Adrenal gland (tissue), 12 donors: Measurements from ENCODE around the gene PPP1R9B. TPM values are rescaled to one million over a fixed set of nuclear protein-coding genes. Genes with fewer than 3 reads are reported as not detected.

Experiments
- DNase-seq, 7 donors: peaks; one replicate each; pipeline ENCODE4 v3.0.0-alpha.2; 2019 to 2020
- H3K27ac ChIP-seq, 5 donors: fragments of 200-600 bp; sonication (generic) in 4 of 5; 1 replicate in 3 of 5; 2 replicates in 2 of 5; pipeline versions ENCODE4 v1.5.1 to v1.8.0; 2016 to 2020; ENCODE audit warnings: mild to moderate bottlenecking in 1 of 5
- H3K27me3 ChIP-seq: fragments of 200-600 bp; 2 replicates; pipeline ENCODE4 v1.8.0; 2021
- H3K36me3 ChIP-seq, 2 donors: fragments of 200-600 bp; replicated peaks in 1 of 2; 1 replicate in 1 of 2; 2 replicates in 1 of 2; pipeline versions ENCODE4 v1.5.1 to v1.8.0; 2018 to 2022
- H3K4me1 ChIP-seq, 2 donors: fragments of 200-600 bp; replicated peaks in 1 of 2; 1 replicate in 1 of 2; 2 replicates in 1 of 2; pipeline versions ENCODE4 v1.5.1 to v1.8.0; 2018 to 2021
- H3K4me3 ChIP-seq, 4 donors: fragments of 200-600 bp; sonication (generic) in 3 of 4; one replicate each; pipeline ENCODE4 v1.5.1; 2016 to 2018
- H3K9me3 ChIP-seq, 3 donors: fragments of 200-600 bp; sonication (generic) in 1 of 3; replicated peaks in 1 of 3; 1 replicate in 2 of 3; 2 replicates in 1 of 3; pipeline versions ENCODE4 v1.5.1 to v1.8.0; 2016 to 2021
- POLR2A ChIP-seq, 2 donors: fragments of 450-650 bp; IDR thresholded peaks; one replicate each; pipeline ENCODE4 v1.6.1; 2017; ENCODE audit warnings: antibody characterized with exemption in 2 of 2, mild to moderate bottlenecking in 2 of 2, moderate library complexity in 1 of 2
- WGBS, 4 donors: extraction: QIAGEN DNeasy Blood & Tissue Kit in 2 of 4; methylation state at CpG; one replicate each; pipeline versions ENCODE4 v1.1.5 to v1.1.7; 2013 to 2017; 5-methylcytosine and 5-hydroxymethylcytosine counted together
- intact Hi-C, 2 donors: fragments of 100-400 bp; cut with DNase I; formaldehyde crosslinking; loops; one replicate each; pipeline versions ENCODE4 v1.14.1 to v1.15.0; 2022 to 2023
- polyA plus RNA-seq, 3 donors: library from polyadenylated mRNA; stranded (reverse); fragments of 200-250 nt in 2 of 3; fragments of 350-450 nt in 1 of 3; fragmentation: Illumina TruSeq in 1 of 3; extraction: RNeasy Lipid Tissue Mini Kit (QIAGEN cat#74804) in 1 of 3; gene quantifications; one replicate each; pipeline ENCODE4 v1.2.3, GENCODE V29; 2013 to 2014
- total RNA-seq, 9 donors: library from RNA; depleted of rRNA in 4 of 9; stranded (reverse); fragments of >200 nt in 4 of 9; fragments of 120-200 nt in 1 of 9; fragmentation: NEBNext Ultra II Directional in 1 of 9; extraction: Animal tissue kit (Norgen Biotek cat#: 25700) in 1 of 9; gene quantifications; one replicate each; pipeline versions ENCODE4 v1.1.0 to v1.2.4, GENCODE V29; 2013 to 2023
- TF ChIP-seq, protein P1 (sequence below), 6 experiments: fragments of 450-650 bp in 4 of 6; fragments of 200-600 bp in 2 of 6; sonication (generic) in 1 of 6; IDR thresholded peaks; 1 replicate in 5 of 6; 2 replicates in 1 of 6; pipeline versions ENCODE4 v1.5.1 to v1.8.0; 2016 to 2021; ENCODE audit warnings: antibody characterized with exemption in 6 of 6, mild to moderate bottlenecking in 2 of 6, moderate library complexity in 1 of 6
- donor health status: healthy with polysubstance abuse.
- donor health status: Bipolar disorder and iron deficiency.
- donor health status: DM: yes; HTN: yes; CAD: no.
- donor health status: DM: no; HTN: no; CAD: no.
- donor health status: DM: no; HTN: no; CAD: no.
- donor health status: DM: yes; HTN: yes; CAD: no.

The PPP1R9B gene
- total and polyA plus RNA-seq, 12 donors: 21.8 to 128 (median 52.1) TPM

DNA sequence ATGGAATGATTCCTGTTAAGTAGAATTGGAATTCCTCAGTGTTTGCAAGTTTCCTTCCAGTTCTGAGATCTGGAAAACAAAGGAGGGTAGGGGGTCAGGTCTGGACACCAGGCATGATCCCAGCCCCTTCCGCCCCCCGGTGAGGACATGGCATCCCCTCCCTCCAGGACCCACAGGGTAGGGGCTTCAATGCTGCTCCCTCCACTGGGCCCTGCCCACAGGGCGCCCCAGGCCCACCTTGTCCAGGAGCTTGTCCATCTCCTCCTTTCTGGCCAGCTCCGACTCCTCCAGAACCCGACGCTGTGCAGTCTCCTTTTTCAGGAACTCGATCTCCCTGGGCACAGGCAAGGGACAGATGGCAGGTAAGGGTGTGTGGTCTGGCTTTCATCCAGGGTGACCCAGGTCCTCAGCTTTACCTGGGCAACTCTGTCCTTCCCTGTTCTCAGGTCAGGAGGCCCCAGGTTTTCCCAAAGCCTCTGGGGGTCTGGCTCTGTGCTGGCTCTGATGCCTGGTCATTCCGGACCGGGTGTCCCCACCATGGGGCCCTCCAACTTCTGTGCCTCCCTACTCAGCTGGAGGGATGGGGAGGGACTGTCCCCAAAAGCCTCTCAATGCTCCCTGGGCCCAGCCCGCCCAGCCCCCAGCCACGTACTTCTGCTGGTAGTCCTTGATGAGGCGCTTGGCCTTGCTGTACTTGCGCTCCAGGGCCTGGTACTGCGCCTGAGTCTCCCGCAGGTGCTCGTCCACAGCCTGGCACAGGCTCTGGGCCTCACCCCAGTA lies 15.0 kb downstream of the PPP1R9B start:
- H3K27ac ChIP-seq: no peak overlapping the region
- DNase-seq: peak in 1 of 7 donors; percentile 20
- 71 to 90% (median 86%) methylated on average over 10 to 16 of the region's 16 CpGs for WGBS, 4 donors
- peaks cover 0 to 65% of the 10 kb centered on the region in 2 donors for H3K36me3 ChIP-seq
- no peaks in the 10 kb centered on the region for H3K9me3 ChIP-seq
- H3K4me3 ChIP-seq: no peak overlapping the region
- intact Hi-C loops: no loop called here
- peaks cover 15 to 22% of the 10 kb centered on the region in 2 donors for H3K4me1 ChIP-seq
- H3K27me3 ChIP-seq: no peaks in the 10 kb centered on the region
- TF ChIP-seq, protein P1, sequence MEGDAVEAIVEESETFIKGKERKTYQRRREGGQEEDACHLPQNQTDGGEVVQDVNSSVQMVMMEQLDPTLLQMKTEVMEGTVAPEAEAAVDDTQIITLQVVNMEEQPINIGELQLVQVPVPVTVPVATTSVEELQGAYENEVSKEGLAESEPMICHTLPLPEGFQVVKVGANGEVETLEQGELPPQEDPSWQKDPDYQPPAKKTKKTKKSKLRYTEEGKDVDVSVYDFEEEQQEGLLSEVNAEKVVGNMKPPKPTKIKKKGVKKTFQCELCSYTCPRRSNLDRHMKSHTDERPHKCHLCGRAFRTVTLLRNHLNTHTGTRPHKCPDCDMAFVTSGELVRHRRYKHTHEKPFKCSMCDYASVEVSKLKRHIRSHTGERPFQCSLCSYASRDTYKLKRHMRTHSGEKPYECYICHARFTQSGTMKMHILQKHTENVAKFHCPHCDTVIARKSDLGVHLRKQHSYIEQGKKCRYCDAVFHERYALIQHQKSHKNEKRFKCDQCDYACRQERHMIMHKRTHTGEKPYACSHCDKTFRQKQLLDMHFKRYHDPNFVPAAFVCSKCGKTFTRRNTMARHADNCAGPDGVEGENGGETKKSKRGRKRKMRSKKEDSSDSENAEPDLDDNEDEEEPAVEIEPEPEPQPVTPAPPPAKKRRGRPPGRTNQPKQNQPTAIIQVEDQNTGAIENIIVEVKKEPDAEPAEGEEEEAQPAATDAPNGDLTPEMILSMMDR (IDR thresholded peaks at IDR 0.05): no peak
- no peak for TF ChIP-seq POLR2A (IDR thresholded peaks at IDR 0.05)

DNA sequence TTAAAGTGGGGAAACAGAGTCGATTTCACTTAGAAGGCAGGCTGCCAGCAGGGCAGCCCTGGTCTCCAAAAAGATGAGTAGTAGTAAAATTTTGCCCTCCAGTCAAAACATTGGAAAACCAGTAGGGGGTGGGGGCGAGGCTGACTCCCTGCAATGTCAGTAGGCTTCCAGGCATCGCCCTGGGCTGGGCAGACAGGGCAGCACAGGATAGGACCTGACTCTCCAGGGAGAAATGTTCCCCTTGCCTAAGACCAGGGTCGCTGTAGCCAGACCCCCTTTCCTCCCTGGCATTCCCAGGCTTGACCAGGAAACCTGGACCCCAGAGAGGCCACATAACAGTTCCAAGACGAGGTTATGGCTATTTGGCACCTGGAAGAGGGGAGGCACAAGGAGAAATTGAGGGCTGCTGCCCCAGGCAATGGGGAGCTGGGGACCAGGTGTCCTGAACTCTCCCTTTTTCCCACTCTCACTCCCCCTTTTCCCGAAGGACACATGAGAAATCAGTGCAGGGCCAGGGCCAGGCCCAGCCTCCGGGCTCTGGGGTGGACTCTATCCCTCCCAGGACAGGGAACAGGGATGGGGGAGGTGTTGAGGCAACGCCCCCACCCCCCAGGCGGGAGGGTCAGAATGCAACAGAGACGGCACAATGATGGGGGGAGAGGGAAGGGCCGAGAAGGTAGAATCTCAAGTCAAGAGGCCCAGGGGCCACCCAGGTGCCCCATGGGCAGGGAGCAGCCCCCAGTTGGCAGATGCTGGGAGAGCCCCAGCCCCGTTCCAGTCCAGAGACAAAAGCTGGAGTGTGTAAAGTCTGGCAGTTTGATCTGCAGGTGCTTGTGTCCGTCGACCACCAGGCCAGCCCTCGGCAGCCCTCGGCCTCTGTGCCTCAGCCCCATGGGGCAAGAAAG lies 16.0 kb downstream of the PPP1R9B start:
- Histone ChIP-seq H3K27me3 (no peaks in the 10 kb centered on the region), H3K4me3 (no peak overlapping the region), H3K36me3 (peaks cover 0 to 55% of the 10 kb centered on the region in 2 donors), H3K4me1 (peaks cover 20 to 21% of the 10 kb centered on the region in 2 donors), H3K27ac (peak overlapping the region in 3 of 5 donors; percentile 12 to 82 (median 78)), H3K9me3 (no peaks in the 10 kb centered on the region)
- WGBS, 4 donors: 56 to 68% (median 65%) methylated on average over 9 to 16 of the region's 16 CpGs
- intact Hi-C loops: no loop called here
- TF ChIP-seq POLR2A (IDR thresholded peaks at IDR 0.05): no peak
- TF ChIP-seq, protein P1 (IDR thresholded peaks at IDR 0.05): no peak
- DNase-seq: peak in 3 of 7 donors; percentile 41 to 51 (median 47)

DNA sequence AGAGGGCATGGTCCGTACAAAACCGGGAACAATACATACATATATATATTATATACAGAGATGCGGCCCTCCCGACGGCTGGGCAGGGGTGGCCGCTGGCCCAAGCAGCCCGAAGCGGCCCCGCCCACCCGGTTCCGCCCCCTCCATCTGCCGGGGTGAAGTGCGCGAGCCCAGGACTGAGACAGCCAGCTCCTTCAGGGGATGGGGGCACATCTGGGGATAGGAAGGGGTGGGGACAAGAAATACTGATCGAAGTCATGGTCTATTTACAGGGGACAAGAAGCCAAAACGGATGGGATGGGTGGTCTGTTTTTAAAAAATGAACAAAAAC lies 16.7 kb downstream of the PPP1R9B start:
- TF ChIP-seq, protein P1 (IDR thresholded peaks at IDR 0.05): no peak
- no peak for TF ChIP-seq POLR2A (IDR thresholded peaks at IDR 0.05)
- peak in 5 of 7 donors; percentile 14 to 41 (median 37) for DNase-seq
- H3K4me1 ChIP-seq: peaks cover 21 to 24% of the 10 kb centered on the region in 2 donors

More for the DNA sequence above, 16.7 kb downstream of the PPP1R9B start:
- no peaks in the 10 kb centered on the region for H3K27me3 ChIP-seq
- no peaks in the 10 kb centered on the region for H3K9me3 ChIP-seq
- 35 to 76% (median 41%) methylated on average over 2 to 16 of the region's 16 CpGs for WGBS, 4 donors
- H3K4me3 ChIP-seq: no peak overlapping the region
- intact Hi-C loops: no loop called here
- H3K36me3 ChIP-seq: peaks cover 0 to 48% of the 10 kb centered on the region in 2 donors
- peak overlapping the region in 4 of 5 donors; percentile 65 to 82 (median 72) for H3K27ac ChIP-seq
